GM19372 (cell line): ENCODE data around the gene HOXC12.

Experiments
- ATAC-seq: cut with Tn5 transposase; IDR thresholded peaks from one replicate; pipeline ENCODE4 v1.9.1; 2021; ENCODE audit warnings: mild to moderate bottlenecking, low read depth, moderate library complexity; ENCODE audit not compliant: unreplicated experiment

HOXC12 gene

GRCh38 chr12:53955776-53956250 is 1.1 kb downstream of the HOXC12 start:
- no peak for ATAC-seq

- ATAC-seq, result no peak
These were observed 1.7 kb downstream of the HOXC12 start for GRCh38 chr12:53956251-53956887.

- no peak for ATAC-seq
These were observed 2.3 kb downstream of the HOXC12 start for GRCh38 chr12:53956914-53957536.

GRCh38 chr12:53958128-53958527 is 3.4 kb downstream of the HOXC12 start:
- no peak for ATAC-seq

- ATAC-seq, result no peak
These were observed 4.6 kb downstream of the HOXC12 start for GRCh38 chr12:53959314-53959713.

GRCh38 chr12:53960187-53961024 is 5.7 kb downstream of the HOXC12 start:
- ATAC-seq, result no peak

- ATAC-seq, result no peak
These were observed 6.5 kb downstream of the HOXC12 start for GRCh38 chr12:53961025-53961761.

GRCh38 chr12:53963005-53963404 is 8.3 kb downstream of the HOXC12 start:
- no peak for ATAC-seq

GRCh38 chr12:53963434-53964314 is 9.0 kb downstream of the HOXC12 start:
- ATAC-seq, result no peak

GRCh38 chr12:53964315-53964713 is 9.6 kb downstream of the HOXC12 start:
- no peak for ATAC-seq

GRCh38 chr12:53965281-53966084 is 10.8 kb downstream of the HOXC12 start:
- no peak for ATAC-seq

- ATAC-seq, result no peak
These were observed 11.3 kb downstream of the HOXC12 start for GRCh38 chr12:53966085-53966384.

- ATAC-seq, result no peak
These were observed 11.9 kb downstream of the HOXC12 start for GRCh38 chr12:53966385-53967133.

GRCh38 chr12:53967421-53967925 is 12.8 kb downstream of the HOXC12 start:
- ATAC-seq, result no peak

- ATAC-seq, result no peak
These were observed 13.8 kb downstream of the HOXC12 start for GRCh38 chr12:53968214-53969127.

GRCh38 chr12:53969588-53970259 is 15.0 kb downstream of the HOXC12 start:
- ATAC-seq, result no peak

- no peak for ATAC-seq
These were observed 15.7 kb downstream of the HOXC12 start for GRCh38 chr12:53970451-53970850.
